ENCODE data around the gene CYTH4.

CYTH4 gene

GRCh38 chr22:37343863-37344734, 61.8 kb downstream of the CYTH4 start:
- no peaks in the 10 kb centered on the region for H3K36me3 ChIP-seq (ENCODE audit: control insufficient read depth, insufficient read depth, low read length)
- no peak overlapping the region for H3K18ac ChIP-seq (ENCODE audit: low read length)
- no peak overlapping the region for H2BK15ac ChIP-seq (replicated peaks; ENCODE audit: low read depth)
- H3K9ac ChIP-seq (ENCODE audit: low read length): no peak overlapping the region
- H4K5ac ChIP-seq (ENCODE audit: low read length): no peak overlapping the region
- H3K4me2 ChIP-seq (ENCODE audit: low read length): no peak overlapping the region
- H3K4me1 ChIP-seq (ENCODE audit: control insufficient read depth, low read depth, low read length): no peaks in the 10 kb centered on the region
- no peak for DNase-seq
- H3K56ac ChIP-seq (ENCODE audit: low read length): no peak overlapping the region
- H3K27ac ChIP-seq (ENCODE audit: low read depth, low read length): no peak overlapping the region
- no peak overlapping the region for H3K23ac ChIP-seq (ENCODE audit: low read length)
- no peak overlapping the region for H2BK5ac ChIP-seq (ENCODE audit: low read length)
- no peak overlapping the region for H4K8ac ChIP-seq (ENCODE audit: low read depth, low read length)
- H3K79me1 ChIP-seq (ENCODE audit: low read length): no peaks in the 10 kb centered on the region
- H3K79me2 ChIP-seq (ENCODE audit: control insufficient read depth, insufficient read depth, low read length): no peaks in the 10 kb centered on the region
- H3K4ac ChIP-seq (ENCODE audit: low read depth, low read length): no peak overlapping the region
- no peak overlapping the region for H3K4me3 ChIP-seq (ENCODE audit: low read length)
- no peak overlapping the region for H2BK120ac ChIP-seq (ENCODE audit: low read depth, low read length)
- H3K27me3 ChIP-seq (ENCODE audit: insufficient read depth, low read length, poor library complexity): no peaks in the 10 kb centered on the region
- H2AK5ac ChIP-seq (ENCODE audit: low read length): no peak overlapping the region
- WGBS (ENCODE audit: extremely low coverage, insufficient coverage, low lambda C conversion rate): no CpG with 5 or more reads among the region's 17 CpGs

- Histone ChIP-seq H3K79me1 (ENCODE audit: low read length) (no peaks in the 10 kb centered on the region), H4K8ac (ENCODE audit: low read depth, low read length) (no peak overlapping the region), H3K27me3 (ENCODE audit: insufficient read depth, low read length, poor library complexity) (no peaks in the 10 kb centered on the region), H2BK15ac (replicated peaks; ENCODE audit: low read depth) (no peak overlapping the region), H2BK5ac (ENCODE audit: low read length) (no peak overlapping the region), H3K23ac (ENCODE audit: low read length) (no peak overlapping the region), H3K56ac (ENCODE audit: low read length) (no peak overlapping the region), H3K4me1 (ENCODE audit: control insufficient read depth, low read depth, low read length) (no peaks in the 10 kb centered on the region), H3K36me3 (ENCODE audit: control insufficient read depth, insufficient read depth, low read length) (no peaks in the 10 kb centered on the region), H4K5ac (ENCODE audit: low read length) (no peak overlapping the region), H3K9ac (ENCODE audit: low read length) (no peak overlapping the region), H3K27ac (ENCODE audit: low read depth, low read length) (no peak overlapping the region), H3K79me2 (ENCODE audit: control insufficient read depth, insufficient read depth, low read length) (no peaks in the 10 kb centered on the region), H3K4me2 (ENCODE audit: low read length) (no peak overlapping the region), H3K18ac (ENCODE audit: low read length) (no peak overlapping the region), H3K4me3 (ENCODE audit: low read length) (no peak overlapping the region), H2AK5ac (ENCODE audit: low read length) (no peak overlapping the region), H2BK120ac (ENCODE audit: low read depth, low read length) (no peak overlapping the region), H3K4ac (ENCODE audit: low read depth, low read length) (no peak overlapping the region)
- no peak for DNase-seq
- no CpG with 5 or more reads among the region's 13 CpGs for WGBS (ENCODE audit: extremely low coverage, insufficient coverage, low lambda C conversion rate)
Measured at GRCh38 chr22:37344735-37345449, 62.6 kb downstream of the CYTH4 start.

DNA sequence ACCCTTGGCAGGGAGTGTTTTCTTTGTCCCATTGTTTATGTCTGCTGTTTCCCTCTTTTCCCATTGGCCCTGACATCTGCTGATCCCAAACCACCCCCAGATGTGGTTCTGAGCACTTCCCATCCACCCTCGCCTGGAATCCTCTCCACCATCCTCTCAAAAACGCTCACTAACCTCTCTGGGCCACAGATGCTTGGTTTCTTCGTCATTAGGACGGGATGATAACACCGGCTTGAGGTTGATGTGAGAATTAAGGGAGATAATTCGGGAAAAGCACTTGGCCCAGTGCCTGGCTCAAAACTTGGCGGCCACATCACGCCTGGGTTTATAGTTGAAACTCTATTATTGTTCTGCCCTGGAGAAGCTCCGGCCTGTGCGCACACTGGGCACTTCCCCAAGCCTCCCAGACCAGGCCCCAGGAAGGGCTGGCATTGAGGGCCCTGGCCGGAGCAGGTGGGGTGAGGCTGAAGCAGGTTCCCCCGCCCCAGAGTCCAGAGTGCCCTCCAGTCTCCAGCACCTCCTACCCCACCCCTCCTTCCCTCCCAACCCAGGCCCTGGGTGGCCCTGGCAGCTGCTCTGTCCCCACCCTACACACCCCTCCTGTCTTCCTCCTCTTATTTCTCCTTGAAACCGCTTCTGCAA, 63.7 kb downstream of the CYTH4 start:
- Histone ChIP-seq H3K4me3 (ENCODE audit: low read length) (no peak overlapping the region), H3K18ac (ENCODE audit: low read length) (no peak overlapping the region), H2BK15ac (replicated peaks; ENCODE audit: low read depth) (no peak overlapping the region), H3K36me3 (ENCODE audit: control insufficient read depth, insufficient read depth, low read length) (no peaks in the 10 kb centered on the region), H3K27me3 (ENCODE audit: insufficient read depth, low read length, poor library complexity) (no peaks in the 10 kb centered on the region), H4K5ac (ENCODE audit: low read length) (no peak overlapping the region), H3K27ac (ENCODE audit: low read depth, low read length) (no peak overlapping the region), H3K79me2 (ENCODE audit: control insufficient read depth, insufficient read depth, low read length) (no peaks in the 10 kb centered on the region), H2AK5ac (ENCODE audit: low read length) (no peak overlapping the region), H3K79me1 (ENCODE audit: low read length) (no peaks in the 10 kb centered on the region), H3K23ac (ENCODE audit: low read length) (no peak overlapping the region), H4K8ac (ENCODE audit: low read depth, low read length) (no peak overlapping the region), H3K56ac (ENCODE audit: low read length) (no peak overlapping the region), H2BK5ac (ENCODE audit: low read length) (no peak overlapping the region), H3K4me1 (ENCODE audit: control insufficient read depth, low read depth, low read length) (no peaks in the 10 kb centered on the region), H3K4me2 (ENCODE audit: low read length) (no peak overlapping the region), H2BK120ac (ENCODE audit: low read depth, low read length) (no peak overlapping the region), H3K9ac (ENCODE audit: low read length) (no peak overlapping the region), H3K4ac (ENCODE audit: low read depth, low read length) (no peak overlapping the region)
- DNase-seq: no peak
- WGBS (ENCODE audit: extremely low coverage, insufficient coverage, low lambda C conversion rate): no CpG with 5 or more reads among the region's 13 CpGs

DNA sequence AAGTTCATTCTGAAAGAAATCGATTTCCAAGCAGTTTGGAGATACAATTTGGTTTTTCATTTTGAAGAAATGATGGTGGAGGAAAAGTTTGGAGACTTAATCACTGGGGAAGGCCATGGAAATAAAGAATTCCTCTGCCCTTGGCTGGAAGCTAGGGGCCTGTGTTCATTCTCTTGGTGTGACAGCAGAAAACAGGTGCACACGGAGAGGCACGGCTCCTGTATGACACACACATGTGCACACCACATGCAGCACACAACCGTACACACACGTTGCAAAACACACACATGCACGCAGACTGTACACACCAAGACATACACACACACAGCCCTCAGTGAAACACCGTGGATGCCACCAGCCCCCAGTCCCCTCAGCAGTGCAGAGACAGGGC, 64.2 kb downstream of the CYTH4 start:
- H3K79me1 ChIP-seq (ENCODE audit: low read length): no peaks in the 10 kb centered on the region
- no peak overlapping the region for H3K9ac ChIP-seq (ENCODE audit: low read length)
- no peak overlapping the region for H3K23ac ChIP-seq (ENCODE audit: low read length)
- no peak overlapping the region for H3K4ac ChIP-seq (ENCODE audit: low read depth, low read length)
- H2AK5ac ChIP-seq (ENCODE audit: low read length): no peak overlapping the region
- no peak overlapping the region for H3K56ac ChIP-seq (ENCODE audit: low read length)
- H3K27me3 ChIP-seq (ENCODE audit: insufficient read depth, low read length, poor library complexity): no peaks in the 10 kb centered on the region
- WGBS (ENCODE audit: extremely low coverage, insufficient coverage, low lambda C conversion rate): no CpG with 5 or more reads among the region's 7 CpGs
- H3K79me2 ChIP-seq (ENCODE audit: control insufficient read depth, insufficient read depth, low read length): no peaks in the 10 kb centered on the region
- no peaks in the 10 kb centered on the region for H3K4me1 ChIP-seq (ENCODE audit: control insufficient read depth, low read depth, low read length)
- no peak overlapping the region for H3K4me3 ChIP-seq (ENCODE audit: low read length)
- no peak overlapping the region for H3K27ac ChIP-seq (ENCODE audit: low read depth, low read length)
- no peak overlapping the region for H2BK120ac ChIP-seq (ENCODE audit: low read depth, low read length)
- no peak overlapping the region for H4K5ac ChIP-seq (ENCODE audit: low read length)
- DNase-seq: no peak
- H4K8ac ChIP-seq (ENCODE audit: low read depth, low read length): no peak overlapping the region
- no peak overlapping the region for H3K4me2 ChIP-seq (ENCODE audit: low read length)
- H3K18ac ChIP-seq (ENCODE audit: low read length): no peak overlapping the region
- H2BK5ac ChIP-seq (ENCODE audit: low read length): no peak overlapping the region
- H3K36me3 ChIP-seq (ENCODE audit: control insufficient read depth, insufficient read depth, low read length): no peaks in the 10 kb centered on the region
- H2BK15ac ChIP-seq (replicated peaks; ENCODE audit: low read depth): no peak overlapping the region

- H3K9ac ChIP-seq (ENCODE audit: low read length): no peak overlapping the region
- H3K79me1 ChIP-seq (ENCODE audit: low read length): no peaks in the 10 kb centered on the region
- no peaks in the 10 kb centered on the region for H3K4me1 ChIP-seq (ENCODE audit: control insufficient read depth, low read depth, low read length)
- no peaks in the 10 kb centered on the region for H3K79me2 ChIP-seq (ENCODE audit: control insufficient read depth, insufficient read depth, low read length)
- no peak overlapping the region for H3K56ac ChIP-seq (ENCODE audit: low read length)
- no peak overlapping the region for H4K8ac ChIP-seq (ENCODE audit: low read depth, low read length)
- no peak overlapping the region for H2BK15ac ChIP-seq (replicated peaks; ENCODE audit: low read depth)
- WGBS (ENCODE audit: extremely low coverage, insufficient coverage, low lambda C conversion rate): no CpG with 5 or more reads among the region's 19 CpGs
- no peak overlapping the region for H3K27ac ChIP-seq (ENCODE audit: low read depth, low read length)
- H3K4me3 ChIP-seq (ENCODE audit: low read length): no peak overlapping the region
- H3K18ac ChIP-seq (ENCODE audit: low read length): no peak overlapping the region
- no peaks in the 10 kb centered on the region for H3K36me3 ChIP-seq (ENCODE audit: control insufficient read depth, insufficient read depth, low read length)
- H2AK5ac ChIP-seq (ENCODE audit: low read length): no peak overlapping the region
- no peak overlapping the region for H4K5ac ChIP-seq (ENCODE audit: low read length)
- H3K23ac ChIP-seq (ENCODE audit: low read length): no peak overlapping the region
- H3K4me2 ChIP-seq (ENCODE audit: low read length): no peak overlapping the region
- H2BK5ac ChIP-seq (ENCODE audit: low read length): no peak overlapping the region
- no peak for DNase-seq
- no peak overlapping the region for H3K4ac ChIP-seq (ENCODE audit: low read depth, low read length)
- no peaks in the 10 kb centered on the region for H3K27me3 ChIP-seq (ENCODE audit: insufficient read depth, low read length, poor library complexity)
- no peak overlapping the region for H2BK120ac ChIP-seq (ENCODE audit: low read depth, low read length)
Measured at GRCh38 chr22:37349043-37349814, 66.9 kb downstream of the CYTH4 start.
